ENCODE results near the gene PLEKHG5. TPM values are rescaled to one million over a fixed set of nuclear protein-coding genes. Genes with fewer than 3 reads are reported as not detected.
"Not testable (repeated sequence)": the region's sequence is repeated elsewhere in the genome, so short reads cannot be mapped to it uniquely, and the experiment has no call there.

Gene PLEKHG5
- total RNA-seq, 1 donor from 2014 or later = 32.4 TPM

GRCh38 chr1:6450943-6451373, 40.5 kb downstream of the PLEKHG5 start:
- Mint-ChIP-seq H3K27me3 (ENCODE audit: low read depth) (peaks cover 20% of the 10 kb centered on the region), H3K36me3 (ENCODE audit: low read depth) (no peaks in the 10 kb centered on the region), H3K9me3 (ENCODE audit: low read depth) (no peaks in the 10 kb centered on the region), H3K27ac (ENCODE audit: unreplicated experiment) (no peak overlapping the region), H3K4me3 (ENCODE audit: unreplicated experiment) (no peak overlapping the region), H3K4me1 (ENCODE audit: low read depth) (peaks cover 7% of the 10 kb centered on the region)
- TF ChIP-seq, protein P1, sequence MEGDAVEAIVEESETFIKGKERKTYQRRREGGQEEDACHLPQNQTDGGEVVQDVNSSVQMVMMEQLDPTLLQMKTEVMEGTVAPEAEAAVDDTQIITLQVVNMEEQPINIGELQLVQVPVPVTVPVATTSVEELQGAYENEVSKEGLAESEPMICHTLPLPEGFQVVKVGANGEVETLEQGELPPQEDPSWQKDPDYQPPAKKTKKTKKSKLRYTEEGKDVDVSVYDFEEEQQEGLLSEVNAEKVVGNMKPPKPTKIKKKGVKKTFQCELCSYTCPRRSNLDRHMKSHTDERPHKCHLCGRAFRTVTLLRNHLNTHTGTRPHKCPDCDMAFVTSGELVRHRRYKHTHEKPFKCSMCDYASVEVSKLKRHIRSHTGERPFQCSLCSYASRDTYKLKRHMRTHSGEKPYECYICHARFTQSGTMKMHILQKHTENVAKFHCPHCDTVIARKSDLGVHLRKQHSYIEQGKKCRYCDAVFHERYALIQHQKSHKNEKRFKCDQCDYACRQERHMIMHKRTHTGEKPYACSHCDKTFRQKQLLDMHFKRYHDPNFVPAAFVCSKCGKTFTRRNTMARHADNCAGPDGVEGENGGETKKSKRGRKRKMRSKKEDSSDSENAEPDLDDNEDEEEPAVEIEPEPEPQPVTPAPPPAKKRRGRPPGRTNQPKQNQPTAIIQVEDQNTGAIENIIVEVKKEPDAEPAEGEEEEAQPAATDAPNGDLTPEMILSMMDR (IDR thresholded peaks at IDR 0.05) = no peak
- DNase-seq (ENCODE audit: low spot score) = no peak

DNA sequence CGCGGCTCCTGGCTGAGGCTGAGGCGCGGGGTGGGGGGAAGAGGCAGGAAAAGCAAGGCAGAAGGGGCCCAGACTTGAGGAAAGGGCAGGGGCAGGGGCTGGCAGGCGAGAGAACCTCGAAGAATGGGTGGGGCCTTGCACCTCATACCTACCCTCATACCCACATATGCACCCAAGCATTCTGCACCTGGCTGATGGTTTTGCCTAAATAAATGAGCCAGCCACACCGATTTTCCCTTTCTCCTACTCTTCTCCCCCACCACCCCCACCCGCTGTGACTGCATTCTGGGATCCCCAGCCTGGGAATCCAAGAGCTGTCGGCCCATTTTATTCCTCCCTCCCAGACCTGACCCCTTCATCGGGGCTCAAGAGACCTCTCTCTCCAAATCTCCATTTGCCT, 41.0 kb downstream of the PLEKHG5 start:
- H3K4me3 Mint-ChIP-seq (ENCODE audit: unreplicated experiment); H3K36me3 Mint-ChIP-seq (ENCODE audit: low read depth); DNase-seq (ENCODE audit: low spot score); H3K27ac Mint-ChIP-seq (ENCODE audit: unreplicated experiment); H3K9me3 Mint-ChIP-seq (ENCODE audit: low read depth); H3K4me1 Mint-ChIP-seq (ENCODE audit: low read depth): not testable (repeated sequence)
- H3K27me3 Mint-ChIP-seq (ENCODE audit: low read depth) = peaks cover 20% of the 10 kb centered on the region

GRCh38 chr1:6450005-6450450, 41.4 kb downstream of the PLEKHG5 start:
- Mint-ChIP-seq H3K4me3 (ENCODE audit: unreplicated experiment) (no peak overlapping the region), H3K27ac (ENCODE audit: unreplicated experiment) (no peak overlapping the region), H3K9me3 (ENCODE audit: low read depth) (no peaks in the 10 kb centered on the region), H3K27me3 (ENCODE audit: low read depth) (peaks cover 20% of the 10 kb centered on the region), H3K4me1 (ENCODE audit: low read depth) (peaks cover 7% of the 10 kb centered on the region), H3K36me3 (ENCODE audit: low read depth) (no peaks in the 10 kb centered on the region)
- no peak for DNase-seq (ENCODE audit: low spot score)
- TF ChIP-seq, protein P1 (IDR thresholded peaks at IDR 0.05) = no peak

DNA sequence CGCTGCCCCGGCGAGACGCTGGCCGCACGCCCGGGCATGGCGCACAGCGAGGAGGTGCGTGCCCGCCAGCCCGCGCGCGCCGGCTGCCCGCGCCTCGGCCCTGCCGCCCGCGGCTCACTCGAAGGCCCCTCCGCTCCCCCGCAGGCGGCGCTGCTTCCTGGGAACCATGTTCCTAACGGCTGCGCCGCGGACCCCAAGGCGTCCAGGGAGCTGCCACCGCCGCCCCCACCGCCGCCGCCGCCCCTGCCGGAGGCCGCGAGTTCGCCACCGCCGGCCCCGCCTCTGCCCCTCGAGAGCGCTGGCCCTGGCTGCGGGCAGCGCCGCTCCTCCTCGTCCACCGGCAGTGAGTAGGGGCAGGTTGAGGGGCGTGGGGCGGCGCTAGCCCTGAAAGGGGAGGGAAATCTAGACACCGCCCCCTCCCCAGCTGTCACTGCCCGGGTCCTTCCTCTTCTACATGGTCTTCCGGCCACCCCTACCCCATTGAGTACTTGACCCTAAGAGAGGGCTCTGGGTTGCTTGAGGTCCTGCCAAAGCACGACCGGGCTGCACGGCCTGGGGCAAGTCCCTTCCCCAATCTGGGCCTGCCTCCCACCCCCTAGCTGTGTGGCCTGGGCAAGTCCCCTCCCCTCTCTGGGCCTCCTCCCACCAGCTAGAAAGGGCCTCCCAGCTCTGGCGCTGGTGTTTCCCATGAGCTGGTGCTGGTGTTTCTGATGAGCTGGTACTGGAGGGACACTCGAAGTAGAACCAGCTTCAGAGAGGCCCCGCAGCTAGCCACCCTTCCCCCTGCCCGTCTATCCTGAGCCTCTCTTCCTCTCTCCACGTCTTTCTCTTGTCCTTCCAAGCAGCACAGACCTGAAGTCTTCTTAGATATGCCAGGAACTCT, 42.5 kb downstream of the PLEKHG5 start:
- no peaks in the 10 kb centered on the region for H3K36me3 Mint-ChIP-seq (ENCODE audit: low read depth)
- H3K27ac Mint-ChIP-seq (ENCODE audit: unreplicated experiment) = no peak overlapping the region
- peaks cover 20% of the 10 kb centered on the region for H3K27me3 Mint-ChIP-seq (ENCODE audit: low read depth)
- peak overlapping the region; percentile 35 for H3K4me3 Mint-ChIP-seq (ENCODE audit: unreplicated experiment)
- TF ChIP-seq, protein P1 (IDR thresholded peaks at IDR 0.05) = peak; percentile 34
- H3K4me1 Mint-ChIP-seq (ENCODE audit: low read depth) = peaks cover 7% of the 10 kb centered on the region
- no peaks in the 10 kb centered on the region for H3K9me3 Mint-ChIP-seq (ENCODE audit: low read depth)
- DNase-seq (ENCODE audit: low spot score) = no peak

GRCh38 chr1:6447818-6448748, 43.4 kb downstream of the PLEKHG5 start:
- no peak for DNase-seq (ENCODE audit: low spot score)
- TF ChIP-seq, protein P1 (IDR thresholded peaks at IDR 0.05) = no peak
- Mint-ChIP-seq H3K4me3 (ENCODE audit: unreplicated experiment) (no peak overlapping the region), H3K27me3 (ENCODE audit: low read depth) (peaks cover 20% of the 10 kb centered on the region), H3K9me3 (ENCODE audit: low read depth) (no peaks in the 10 kb centered on the region), H3K36me3 (ENCODE audit: low read depth) (no peaks in the 10 kb centered on the region), H3K4me1 (ENCODE audit: low read depth) (peaks cover 7% of the 10 kb centered on the region), H3K27ac (ENCODE audit: unreplicated experiment) (no peak overlapping the region)

All from chondrocyte (in vitro differentiated cells).